Measurements from ENCODE around the gene PHOSPHO1.

Gene PHOSPHO1

DNA sequence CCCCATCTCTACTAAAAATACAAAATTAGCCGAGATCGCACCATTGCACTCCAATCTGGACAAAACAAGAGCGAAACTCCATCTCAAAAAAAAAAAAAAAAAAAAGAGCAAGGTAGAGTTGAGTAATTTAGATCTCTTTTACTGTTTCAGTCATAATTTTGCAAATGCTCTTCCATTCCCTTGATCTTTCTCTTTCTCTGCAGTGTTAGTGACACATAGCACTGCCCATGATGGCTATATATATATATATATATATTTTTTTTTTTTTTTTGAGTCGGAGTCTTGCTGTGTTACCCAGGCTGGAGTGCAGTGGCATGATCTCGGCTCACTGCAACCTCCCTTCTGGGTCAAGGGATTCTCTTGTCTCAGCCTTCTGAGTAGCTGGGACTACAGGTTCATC lies 12.2 kb upstream of the PHOSPHO1 start:
- DNase-seq (ENCODE audit: low read depth) = no peak

DNA sequence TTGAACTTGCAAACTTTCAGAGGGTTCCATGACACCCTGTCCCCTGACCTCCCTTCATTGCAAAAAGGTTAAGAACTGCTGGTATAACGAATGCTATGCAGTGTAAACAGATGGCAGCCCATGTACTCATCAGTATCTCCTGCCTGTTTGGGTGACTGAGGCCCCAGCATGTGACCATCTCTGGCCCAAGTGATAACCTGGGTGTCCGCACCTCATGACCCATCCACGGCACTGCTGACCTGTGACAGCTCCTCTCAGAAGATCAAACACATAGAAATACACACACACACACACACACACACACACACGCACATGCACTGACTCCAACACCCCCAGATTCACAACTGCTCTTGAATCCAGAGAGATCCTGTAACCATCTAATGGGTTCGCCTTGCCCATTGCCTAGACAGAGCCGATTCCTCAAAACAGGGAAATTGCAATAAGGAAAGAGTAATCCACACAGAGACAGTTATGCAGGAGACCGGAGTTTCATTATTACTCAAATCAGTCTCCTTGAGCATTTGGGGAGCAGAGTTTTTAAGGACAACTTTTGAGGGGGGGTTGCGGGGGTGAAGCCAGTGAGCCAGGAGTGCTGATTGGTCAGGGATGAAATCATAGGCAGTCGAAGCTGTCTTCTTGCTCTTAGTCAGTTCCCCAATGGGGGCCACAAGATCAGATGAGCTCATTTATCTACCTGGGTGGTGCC lies 11.3 kb upstream of the PHOSPHO1 start:
- DNase-seq (ENCODE audit: low read depth) = no peak

DNA sequence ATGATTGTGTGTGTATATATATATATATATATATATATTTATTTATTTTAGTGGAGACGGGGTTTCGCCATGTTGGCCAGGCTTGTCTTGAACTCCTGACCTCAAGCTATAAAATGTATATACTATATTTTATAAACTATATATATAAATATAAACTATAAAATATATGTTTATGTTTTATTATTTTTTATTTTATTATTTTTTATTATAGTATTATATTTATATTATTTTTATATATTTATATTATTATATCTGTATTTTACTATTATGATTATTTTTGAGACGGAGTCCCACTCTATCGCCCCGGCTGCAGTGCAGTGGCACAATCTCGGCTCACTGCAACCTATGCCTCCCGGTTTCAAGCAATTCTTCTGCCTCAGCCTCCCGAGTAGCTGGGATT lies 10.5 kb upstream of the PHOSPHO1 start:
- DNase-seq (ENCODE audit: low read depth) = no peak

DNA sequence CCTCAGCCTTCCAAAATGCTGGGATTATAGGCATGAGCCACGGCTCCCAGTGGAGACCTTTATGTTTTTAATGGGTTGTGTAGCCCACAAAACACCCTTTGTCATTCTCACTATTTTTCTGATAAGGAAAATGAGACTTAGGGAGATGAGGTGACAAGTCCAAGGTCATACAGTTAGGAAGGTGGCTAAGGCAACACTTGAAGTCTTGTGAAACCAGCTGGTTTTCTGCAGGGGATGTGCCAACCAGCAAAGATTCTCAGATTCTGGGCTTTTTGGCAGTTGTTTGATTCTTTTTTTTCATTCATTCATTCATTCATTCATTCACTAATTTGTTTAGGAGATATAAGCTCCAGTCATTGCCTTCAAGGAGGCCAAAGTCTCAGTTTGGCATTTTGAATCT lies 10.0 kb upstream of the PHOSPHO1 start:
- no peak for DNase-seq (ENCODE audit: low read depth)

DNA sequence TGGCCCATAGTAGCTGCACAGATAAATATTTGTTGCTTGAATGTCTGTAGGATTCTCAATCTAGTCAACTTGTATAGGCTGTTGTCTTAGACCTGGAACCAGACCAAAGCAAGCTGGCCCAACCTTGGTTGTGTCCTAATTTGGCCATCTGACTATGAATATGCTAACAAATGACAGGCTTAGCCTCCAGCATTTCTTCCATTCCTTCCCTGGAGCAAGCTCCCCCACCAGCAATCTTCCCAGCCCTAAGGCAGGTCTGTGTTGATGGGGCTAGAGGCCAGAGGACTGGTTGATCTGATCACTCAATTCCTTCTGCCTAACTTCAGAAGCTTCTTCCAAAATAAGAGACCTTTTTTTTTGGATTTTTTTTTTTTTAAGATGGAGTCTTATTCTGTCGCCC lies 9.4 kb upstream of the PHOSPHO1 start:
- DNase-seq (ENCODE audit: low read depth) = no peak

DNA sequence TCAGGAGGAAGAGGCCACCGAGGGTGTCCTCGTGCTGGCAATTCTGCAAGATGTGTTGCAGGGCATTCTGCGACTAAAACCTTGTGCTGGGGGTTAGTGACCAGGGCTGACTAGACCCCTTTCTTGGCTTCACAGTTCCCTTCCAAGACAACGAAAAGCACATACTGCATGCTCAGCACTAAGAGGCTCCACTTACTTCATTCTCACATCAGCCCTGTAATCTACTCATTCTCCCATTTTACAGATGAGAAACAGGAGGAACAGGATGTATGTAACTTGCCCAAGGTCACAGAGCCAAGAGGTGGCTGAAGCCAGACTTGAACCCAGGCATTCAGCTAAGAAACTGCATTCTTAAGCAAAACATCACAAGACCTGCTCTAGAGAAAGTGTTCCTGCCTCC lies 5.3 kb upstream of the PHOSPHO1 start:
- no peak for DNase-seq (ENCODE audit: low read depth)

DNA sequence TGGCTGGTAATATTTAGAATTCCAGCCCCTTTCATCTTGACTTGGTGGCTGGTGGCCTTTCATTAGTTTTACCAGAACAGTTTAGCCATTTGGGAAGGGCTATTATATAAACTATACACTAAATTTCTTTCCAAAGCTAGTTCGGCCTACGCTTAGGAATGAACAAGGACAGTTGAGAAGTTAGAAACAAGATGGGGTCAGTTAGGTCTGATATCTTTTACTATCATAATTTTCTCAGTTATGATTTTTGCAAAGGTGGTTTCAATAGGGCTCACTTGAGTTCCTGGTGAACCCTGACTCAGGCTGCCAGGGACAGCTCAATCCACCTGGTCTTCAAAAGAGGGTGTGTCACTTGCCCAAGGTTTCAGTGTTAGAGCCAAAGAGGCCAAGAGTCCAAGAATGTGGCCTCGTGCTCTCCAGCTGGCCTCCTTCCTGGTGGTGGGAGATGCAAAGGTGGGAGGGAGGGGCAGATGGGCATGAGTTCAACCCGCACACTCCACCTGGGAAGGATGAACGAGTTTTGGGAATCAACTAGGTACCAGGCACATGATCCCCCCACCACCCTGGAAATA lies 4.0 kb upstream of the PHOSPHO1 start:
- no peak for DNase-seq (ENCODE audit: low read depth)

DNA sequence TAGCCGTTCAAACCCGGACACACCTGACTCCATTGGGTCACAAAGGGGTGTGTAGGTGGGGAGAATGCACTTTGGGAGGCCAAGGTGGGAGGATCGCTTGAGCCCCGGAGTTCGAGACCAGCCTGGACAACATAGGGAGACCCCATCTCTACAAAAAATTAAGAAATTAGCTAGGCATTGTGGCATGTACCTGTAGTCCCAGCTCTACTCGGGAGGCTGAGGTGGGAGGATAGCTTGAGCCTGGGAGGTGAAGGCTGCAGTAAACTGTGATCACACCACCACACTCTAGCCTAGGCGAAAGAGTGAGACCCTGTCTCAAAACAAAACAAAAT lies 942 bp upstream of the PHOSPHO1 start:
- no peak for DNase-seq (ENCODE audit: low read depth)

DNA sequence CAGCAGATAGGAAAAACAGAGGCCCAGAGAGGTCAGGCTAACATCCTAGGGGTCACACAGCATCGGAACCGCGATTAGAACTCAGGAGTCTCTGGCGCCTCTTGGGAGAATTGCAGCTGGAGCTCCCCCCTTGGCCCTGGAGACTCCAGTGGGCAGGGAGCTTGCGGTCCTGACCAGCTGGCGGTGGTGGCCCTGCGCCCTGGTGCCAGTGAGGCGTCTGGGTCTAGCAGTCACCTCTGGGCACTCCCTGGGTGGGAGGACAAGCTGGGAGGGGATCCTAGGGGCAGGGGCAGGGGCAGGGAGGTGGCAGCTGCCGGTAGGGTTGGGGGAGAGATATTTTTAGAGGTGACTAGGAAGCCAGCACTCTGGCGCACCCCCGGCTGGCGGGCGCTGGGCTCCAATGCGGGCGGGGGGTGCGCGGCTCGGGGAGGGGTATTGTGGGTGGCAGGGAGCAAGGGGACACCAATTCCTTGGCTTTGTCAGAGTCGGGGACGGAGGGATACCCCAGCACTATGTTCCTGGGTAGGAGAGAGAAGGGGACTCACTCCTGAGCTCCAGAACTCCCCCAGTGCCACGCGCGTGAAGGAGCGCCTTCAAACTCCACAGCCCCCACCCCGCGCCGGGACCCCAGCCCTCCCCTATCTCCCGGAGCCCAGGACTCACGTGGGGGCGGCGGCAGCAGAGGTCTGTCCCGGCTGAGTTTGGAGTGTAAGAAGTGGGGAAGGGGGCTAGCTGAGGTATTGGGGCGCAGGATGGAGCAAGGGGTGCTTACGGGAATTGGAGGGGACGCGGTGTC lies 584 bp downstream of the PHOSPHO1 start:
- DNase-seq (ENCODE audit: low read depth) = no peak

DNA sequence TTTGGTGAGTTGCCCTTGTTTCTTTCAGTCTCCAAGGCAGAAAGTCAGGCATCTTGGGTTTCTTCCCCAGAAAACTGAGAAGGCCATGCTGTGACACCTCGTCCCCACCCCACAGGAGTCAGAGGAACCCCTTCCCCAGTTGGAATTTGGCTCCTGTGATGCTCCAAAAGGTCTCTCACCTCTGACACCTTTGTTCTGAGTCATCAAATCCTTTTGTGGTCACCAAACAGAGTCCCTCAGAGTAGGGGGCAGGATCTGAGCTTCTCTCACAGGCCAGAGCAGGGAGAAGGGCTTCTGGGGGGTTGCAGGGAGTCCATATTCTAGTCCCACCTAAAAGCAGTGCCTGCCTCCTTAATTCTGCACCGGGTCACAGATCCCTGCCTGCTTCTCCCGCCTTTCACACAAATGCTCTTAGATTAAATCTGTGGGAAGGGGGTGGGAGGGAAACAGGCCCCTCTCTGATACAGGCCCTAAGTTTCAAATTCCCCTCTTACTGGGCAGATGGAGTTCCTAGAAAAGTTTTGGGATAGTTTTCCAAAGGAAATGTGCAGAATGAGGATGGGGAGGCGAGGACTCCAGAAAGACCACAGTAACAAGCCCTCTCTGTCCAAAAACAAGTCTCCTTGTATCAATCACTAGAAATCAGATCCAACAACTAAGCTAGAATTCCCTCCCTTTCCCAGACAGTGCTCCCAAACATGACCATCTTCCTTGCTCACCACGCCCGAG lies 1.3 kb downstream of the PHOSPHO1 start:
- DNase-seq (ENCODE audit: low read depth) = no peak

DNA sequence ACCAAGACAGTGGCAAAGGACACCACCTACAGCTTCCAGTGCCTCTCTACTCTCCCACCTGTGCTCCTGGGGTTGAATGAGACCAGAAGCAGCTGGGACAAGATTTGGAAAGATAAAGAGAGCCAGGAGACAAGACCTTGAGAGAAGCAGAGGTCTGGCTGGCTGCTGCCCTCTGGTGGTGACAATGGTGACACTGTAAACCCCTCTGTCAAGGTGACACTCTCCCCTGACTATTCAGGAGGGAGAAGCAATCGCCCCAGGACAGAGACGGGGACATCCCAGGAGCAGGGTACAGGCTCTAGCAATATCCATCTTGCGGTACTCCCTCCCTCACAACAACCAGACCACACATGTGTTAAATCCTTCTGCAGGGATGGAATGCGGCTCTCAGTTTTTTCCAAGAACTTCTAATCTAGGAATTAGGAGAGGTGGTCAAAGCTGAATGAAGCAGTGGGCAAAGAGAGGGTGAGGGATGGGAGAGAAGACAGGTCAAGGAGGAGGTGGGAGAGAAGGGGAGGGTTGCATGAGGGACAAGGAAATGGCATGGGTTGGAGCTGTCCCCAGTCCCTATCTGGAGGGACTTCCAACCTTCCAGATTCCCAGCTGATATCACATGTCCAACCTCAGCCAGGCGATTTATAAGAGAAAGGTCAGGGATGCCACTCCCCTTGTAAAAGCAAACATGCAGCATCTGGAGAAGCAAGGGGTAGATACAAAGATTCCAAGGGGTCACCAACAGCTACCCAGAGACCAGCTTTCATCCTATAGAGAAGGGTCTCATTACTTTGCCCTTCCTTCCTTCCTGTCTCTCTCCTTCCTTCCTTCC lies 2.9 kb downstream of the PHOSPHO1 start:
- DNase-seq (ENCODE audit: low read depth) = peak; percentile 71

DNA sequence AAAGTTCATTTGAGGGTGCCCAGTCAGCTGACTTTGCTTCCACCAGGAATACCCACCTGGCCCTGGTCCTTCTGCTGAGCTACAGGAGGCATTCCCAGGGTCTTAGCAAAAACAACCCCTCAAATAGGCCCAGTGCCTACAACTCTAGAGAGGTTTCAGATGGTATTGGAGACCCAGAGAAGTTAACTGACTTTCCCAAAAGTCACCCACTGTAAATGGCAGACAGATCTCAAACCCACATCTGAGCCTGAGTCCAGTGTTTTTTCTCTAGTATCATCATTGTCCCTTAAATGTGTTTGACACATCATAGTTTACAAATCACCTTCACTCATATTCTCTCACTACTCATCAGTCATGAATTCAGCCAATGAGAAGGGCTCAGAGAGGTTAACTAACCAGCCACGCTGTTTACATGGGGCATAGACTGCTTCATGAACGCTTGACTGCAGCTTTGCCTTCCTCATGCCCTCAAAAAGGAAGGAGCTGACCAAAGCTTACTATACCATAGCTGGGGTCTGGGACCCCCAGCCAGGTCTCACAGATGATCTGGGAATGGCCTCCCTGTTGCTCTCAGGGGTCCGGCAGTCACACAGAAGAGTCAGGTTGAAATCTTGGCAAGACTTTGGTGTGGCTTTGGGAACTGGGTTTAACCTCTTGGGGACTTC lies 3.7 kb downstream of the PHOSPHO1 start:
- DNase-seq (ENCODE audit: low read depth) = no peak

DNA sequence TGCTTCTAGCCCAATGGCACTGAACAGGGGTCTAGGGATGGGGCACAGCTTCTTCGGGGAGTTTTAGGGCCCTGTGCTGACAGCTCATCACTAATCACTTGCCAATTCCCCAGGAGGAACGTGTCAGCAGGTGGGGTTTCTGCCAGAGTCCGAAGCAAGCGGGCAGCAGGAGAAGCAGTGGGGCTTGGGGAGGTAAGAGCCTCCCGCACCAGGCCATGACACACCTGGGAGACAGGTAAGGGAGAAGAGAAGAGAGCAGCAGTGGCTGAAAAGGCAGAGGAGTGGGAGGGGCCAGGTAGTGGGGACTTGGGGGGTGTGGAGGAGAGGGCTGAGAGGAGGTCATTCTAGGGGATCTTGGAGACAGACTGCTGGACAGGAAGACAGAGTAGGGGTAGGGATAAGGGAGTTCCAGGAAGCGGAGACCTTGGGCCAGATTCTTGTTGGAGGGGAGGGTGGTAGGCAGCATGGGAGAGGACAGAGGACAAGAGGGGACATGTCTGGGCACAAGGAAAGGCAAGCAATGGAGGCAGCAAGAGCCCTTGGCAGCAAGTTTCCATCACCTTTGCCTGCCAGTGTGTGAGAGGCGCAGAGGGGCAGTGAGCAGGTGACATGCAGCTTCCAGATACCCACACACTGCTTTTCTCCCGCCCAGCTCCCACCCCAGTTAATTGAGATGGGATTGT lies 4.9 kb downstream of the PHOSPHO1 start:
- no peak for DNase-seq (ENCODE audit: low read depth)

DNA sequence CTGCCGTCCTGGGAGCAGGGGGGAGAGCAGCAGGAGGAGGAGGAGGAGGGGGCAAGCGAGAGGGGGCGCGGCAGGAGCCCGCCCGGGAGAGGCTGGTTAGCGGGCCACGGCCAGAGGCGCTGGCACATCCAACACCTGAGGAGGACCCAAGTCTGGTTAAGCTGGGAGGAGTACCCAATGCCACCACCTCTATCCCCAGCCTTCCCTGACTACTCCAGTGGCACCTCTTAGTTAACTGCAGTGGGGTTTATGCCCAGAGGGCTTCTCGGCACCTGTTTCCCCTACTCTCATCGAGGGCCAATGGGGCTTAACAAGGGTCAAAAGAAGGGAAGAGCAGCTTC lies 5.6 kb downstream of the PHOSPHO1 start:
- DNase-seq (ENCODE audit: low read depth) = no peak

DNA sequence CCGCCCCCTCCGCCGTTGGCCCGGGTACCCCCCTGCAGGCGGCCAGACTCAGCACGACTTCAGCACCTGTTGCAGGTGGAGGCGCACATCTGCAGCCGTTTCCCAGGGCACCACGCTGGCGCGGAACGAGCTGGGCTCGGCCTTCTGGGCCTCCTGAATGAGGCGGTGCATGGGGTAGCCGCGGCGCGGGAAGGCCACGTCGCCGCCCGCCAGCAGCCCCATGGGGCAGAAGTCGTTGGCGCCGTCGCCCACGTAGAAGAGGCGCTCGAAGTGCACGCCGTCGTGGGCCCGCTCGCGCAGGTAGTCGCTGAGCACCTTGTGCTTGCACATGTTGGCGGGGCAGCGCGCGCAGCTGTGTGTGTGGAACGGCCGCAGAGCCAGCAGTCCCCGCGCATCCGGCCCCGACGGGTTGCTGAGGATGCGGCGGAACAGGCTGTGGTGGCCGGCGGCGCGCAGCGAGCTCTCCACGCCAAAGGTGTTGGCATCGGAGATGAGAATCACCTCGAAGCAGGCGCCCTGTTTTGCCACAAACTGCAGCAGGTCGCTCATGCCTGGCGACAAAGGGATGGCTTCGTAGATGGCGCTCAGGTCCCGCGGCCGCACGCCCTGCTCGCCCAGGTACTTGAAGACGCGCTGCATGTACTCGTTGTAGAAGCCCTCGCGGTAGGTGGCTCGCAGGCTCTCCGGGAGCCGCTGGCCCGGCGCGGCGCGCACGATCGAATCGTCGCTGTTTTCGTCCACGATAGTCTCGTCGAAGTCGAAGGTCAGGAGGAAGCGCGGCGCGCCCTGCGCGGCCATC lies 6.2 kb downstream of the PHOSPHO1 start:
- DNase-seq (ENCODE audit: low read depth) = no peak

DNA sequence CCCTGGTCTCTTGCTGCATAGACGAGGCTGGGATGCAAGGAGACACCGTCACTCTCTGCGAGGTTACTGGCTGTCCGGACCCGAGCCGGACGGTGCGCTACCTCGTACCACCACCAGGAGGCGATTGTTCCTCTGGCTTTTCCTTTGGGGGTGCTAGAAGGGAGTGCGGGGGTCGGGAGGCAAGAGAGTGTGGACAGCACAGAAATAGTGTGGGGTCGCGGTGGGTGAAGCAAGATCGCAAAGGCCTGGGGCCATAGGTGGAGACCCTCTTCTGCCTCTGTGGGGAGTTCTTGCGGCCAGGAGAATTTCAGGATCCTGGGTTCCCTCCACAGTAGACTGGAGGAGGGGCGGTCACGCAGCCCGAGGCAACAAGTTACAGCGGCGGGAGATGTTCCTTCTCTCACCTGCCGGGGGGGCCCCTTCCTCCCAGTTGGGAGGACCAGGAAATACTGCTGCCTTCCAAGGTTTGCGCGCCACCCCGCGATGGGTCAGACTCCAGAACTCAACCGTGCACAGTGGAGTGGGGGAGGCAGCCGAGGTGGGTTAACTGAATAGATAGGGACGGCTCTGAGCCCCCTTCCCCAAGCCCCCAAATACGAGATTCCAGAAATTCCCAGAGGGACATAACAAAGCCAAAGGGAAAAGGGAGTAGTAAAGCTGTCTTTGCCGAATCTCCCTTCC lies 6.9 kb downstream of the PHOSPHO1 start:
- peak; percentile 45 for DNase-seq (ENCODE audit: low read depth)

DNA sequence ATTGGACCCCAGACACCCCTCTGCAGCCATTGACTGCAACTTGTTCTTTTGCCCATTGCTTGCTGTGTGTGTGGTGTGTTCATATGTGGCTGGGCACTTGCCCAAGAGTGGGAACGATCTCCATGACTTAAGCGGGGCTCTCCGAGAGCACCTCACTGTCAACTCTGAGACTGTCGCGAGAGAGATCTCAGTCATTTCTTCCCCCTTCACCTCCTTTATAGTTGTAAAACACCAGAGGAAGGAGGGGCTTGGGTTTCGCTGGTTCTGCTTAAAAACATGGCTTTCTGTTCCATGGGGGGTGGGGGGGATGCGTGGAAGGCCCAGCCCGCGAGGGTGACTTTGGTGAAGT lies 7.4 kb downstream of the PHOSPHO1 start:
- DNase-seq (ENCODE audit: low read depth) = no peak

DNA sequence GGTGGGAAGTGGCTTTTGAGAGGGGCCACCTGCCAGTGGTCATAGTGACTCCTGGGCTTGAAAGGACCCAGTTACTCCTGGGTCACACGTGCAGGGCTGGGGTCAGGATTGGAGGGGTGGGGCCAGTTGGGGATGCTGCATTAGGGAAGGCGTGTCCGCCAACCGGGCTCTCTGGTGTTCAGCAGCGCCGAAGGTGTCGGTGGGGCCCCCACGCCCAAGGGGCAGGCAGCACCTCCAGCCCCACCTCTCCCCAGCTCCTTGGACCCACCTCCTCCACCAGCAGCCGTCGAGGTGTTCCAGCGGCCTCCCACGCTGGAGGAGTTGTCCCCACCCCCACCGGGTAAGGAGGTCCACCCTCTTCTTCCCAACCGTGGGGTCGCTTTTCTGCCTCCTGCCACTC lies 10.6 kb downstream of the PHOSPHO1 start:
- no peak for DNase-seq (ENCODE audit: low read depth)
